Measurements from ENCODE around the gene ADCY1.

The ADCY1 gene

GRCh38 chr7:45596665-45597095 is 22.5 kb downstream of the ADCY1 start:
- Histone ChIP-seq H3K9ac (ENCODE audit: low read length) (no peak overlapping the region), H4K5ac (ENCODE audit: low read length) (no peak overlapping the region), H3K27ac (ENCODE audit: low read depth, low read length) (no peak overlapping the region), H2AK5ac (ENCODE audit: low read length) (no peak overlapping the region), H2BK120ac (ENCODE audit: low read depth, low read length) (no peak overlapping the region), H3K4me2 (ENCODE audit: low read length) (no peak overlapping the region), H3K4ac (ENCODE audit: low read depth, low read length) (no peak overlapping the region), H2BK15ac (replicated peaks; ENCODE audit: low read depth) (no peak overlapping the region), H3K18ac (ENCODE audit: low read length) (no peak overlapping the region), H3K27me3 (ENCODE audit: insufficient read depth, low read length, poor library complexity) (no peaks in the 10 kb centered on the region), H3K79me2 (ENCODE audit: control insufficient read depth, insufficient read depth, low read length) (no peaks in the 10 kb centered on the region), H2BK5ac (ENCODE audit: low read length) (no peak overlapping the region), H4K8ac (ENCODE audit: low read depth, low read length) (no peak overlapping the region), H3K23ac (ENCODE audit: low read length) (no peak overlapping the region), H3K4me1 (ENCODE audit: control insufficient read depth, low read depth, low read length) (no peaks in the 10 kb centered on the region), H3K36me3 (ENCODE audit: control insufficient read depth, insufficient read depth, low read length) (no peaks in the 10 kb centered on the region), H3K79me1 (ENCODE audit: low read length) (no peaks in the 10 kb centered on the region), H3K4me3 (ENCODE audit: low read length) (no peak overlapping the region), H3K56ac (ENCODE audit: low read length) (no peak overlapping the region)
- WGBS (ENCODE audit: extremely low coverage, insufficient coverage, low lambda C conversion rate), result no CpG with 5 or more reads among the region's 7 CpGs
- DNase-seq, result no peak

GRCh38 chr7:45597286-45597984 is 23.3 kb downstream of the ADCY1 start:
- DNase-seq, result no peak
- no peak overlapping the region for H2BK15ac ChIP-seq (replicated peaks; ENCODE audit: low read depth)
- H3K79me2 ChIP-seq (ENCODE audit: control insufficient read depth, insufficient read depth, low read length), result no peaks in the 10 kb centered on the region
- H3K4me3 ChIP-seq (ENCODE audit: low read length), result no peak overlapping the region
- WGBS (ENCODE audit: extremely low coverage, insufficient coverage, low lambda C conversion rate), result no CpG with 5 or more reads among the region's 9 CpGs
- no peak overlapping the region for H2BK5ac ChIP-seq (ENCODE audit: low read length)
- no peak overlapping the region for H3K23ac ChIP-seq (ENCODE audit: low read length)
- no peak overlapping the region for H3K27ac ChIP-seq (ENCODE audit: low read depth, low read length)
- H3K4ac ChIP-seq (ENCODE audit: low read depth, low read length), result no peak overlapping the region
- H3K9ac ChIP-seq (ENCODE audit: low read length), result no peak overlapping the region
- H4K5ac ChIP-seq (ENCODE audit: low read length), result no peak overlapping the region
- no peaks in the 10 kb centered on the region for H3K36me3 ChIP-seq (ENCODE audit: control insufficient read depth, insufficient read depth, low read length)
- no peak overlapping the region for H3K4me2 ChIP-seq (ENCODE audit: low read length)
- H3K79me1 ChIP-seq (ENCODE audit: low read length), result no peaks in the 10 kb centered on the region
- no peak overlapping the region for H2BK120ac ChIP-seq (ENCODE audit: low read depth, low read length)
- H3K4me1 ChIP-seq (ENCODE audit: control insufficient read depth, low read depth, low read length), result no peaks in the 10 kb centered on the region
- no peak overlapping the region for H2AK5ac ChIP-seq (ENCODE audit: low read length)
- H3K56ac ChIP-seq (ENCODE audit: low read length), result no peak overlapping the region
- H3K27me3 ChIP-seq (ENCODE audit: insufficient read depth, low read length, poor library complexity), result no peaks in the 10 kb centered on the region
- no peak overlapping the region for H3K18ac ChIP-seq (ENCODE audit: low read length)
- no peak overlapping the region for H4K8ac ChIP-seq (ENCODE audit: low read depth, low read length)

- H3K27me3 ChIP-seq (ENCODE audit: insufficient read depth, low read length, poor library complexity), result no peaks in the 10 kb centered on the region
- DNase-seq, result no peak
Measured at GRCh38 chr7:45598886-45599520, 24.8 kb downstream of the ADCY1 start.

GRCh38 chr7:45599851-45600706 is 25.9 kb downstream of the ADCY1 start:
- no peak overlapping the region for H3K18ac ChIP-seq (ENCODE audit: low read length)
- H3K27ac ChIP-seq (ENCODE audit: low read depth, low read length), result no peak overlapping the region
- H3K27me3 ChIP-seq (ENCODE audit: insufficient read depth, low read length, poor library complexity), result no peaks in the 10 kb centered on the region
- no peak overlapping the region for H2BK120ac ChIP-seq (ENCODE audit: low read depth, low read length)
- no peak overlapping the region for H4K5ac ChIP-seq (ENCODE audit: low read length)
- H2BK15ac ChIP-seq (replicated peaks; ENCODE audit: low read depth), result no peak overlapping the region
- no peak overlapping the region for H3K23ac ChIP-seq (ENCODE audit: low read length)
- no peak overlapping the region for H3K4me2 ChIP-seq (ENCODE audit: low read length)
- whole genome bisulfite sequencing (ENCODE audit: extremely low coverage, insufficient coverage, low lambda C conversion rate), result no CpG with 5 or more reads among the region's 10 CpGs
- no peak overlapping the region for H3K4me3 ChIP-seq (ENCODE audit: low read length)
- no peak overlapping the region for H3K9ac ChIP-seq (ENCODE audit: low read length)
- no peak overlapping the region for H2AK5ac ChIP-seq (ENCODE audit: low read length)
- H3K4ac ChIP-seq (ENCODE audit: low read depth, low read length), result no peak overlapping the region
- H4K8ac ChIP-seq (ENCODE audit: low read depth, low read length), result no peak overlapping the region
- no peaks in the 10 kb centered on the region for H3K79me2 ChIP-seq (ENCODE audit: control insufficient read depth, insufficient read depth, low read length)
- no peak overlapping the region for H3K56ac ChIP-seq (ENCODE audit: low read length)
- no peak overlapping the region for H2BK5ac ChIP-seq (ENCODE audit: low read length)
- no peak for DNase-seq
- H3K79me1 ChIP-seq (ENCODE audit: low read length), result no peaks in the 10 kb centered on the region
- H3K36me3 ChIP-seq (ENCODE audit: control insufficient read depth, insufficient read depth, low read length), result no peaks in the 10 kb centered on the region
- H3K4me1 ChIP-seq (ENCODE audit: control insufficient read depth, low read depth, low read length), result no peaks in the 10 kb centered on the region

More at GRCh38 chr7:45598886-45599520, 24.8 kb downstream of the ADCY1 start:
- Histone ChIP-seq H4K8ac (ENCODE audit: low read depth, low read length) (no peak overlapping the region), H2BK15ac (replicated peaks; ENCODE audit: low read depth) (no peak overlapping the region), H2BK120ac (ENCODE audit: low read depth, low read length) (no peak overlapping the region), H3K79me2 (ENCODE audit: control insufficient read depth, insufficient read depth, low read length) (no peaks in the 10 kb centered on the region), H3K18ac (ENCODE audit: low read length) (no peak overlapping the region), H3K27ac (ENCODE audit: low read depth, low read length) (no peak overlapping the region), H3K36me3 (ENCODE audit: control insufficient read depth, insufficient read depth, low read length) (no peaks in the 10 kb centered on the region), H3K4me3 (ENCODE audit: low read length) (no peak overlapping the region), H3K4me1 (ENCODE audit: control insufficient read depth, low read depth, low read length) (no peaks in the 10 kb centered on the region), H3K79me1 (ENCODE audit: low read length) (no peaks in the 10 kb centered on the region), H3K56ac (ENCODE audit: low read length) (no peak overlapping the region), H3K4me2 (ENCODE audit: low read length) (no peak overlapping the region), H3K23ac (ENCODE audit: low read length) (no peak overlapping the region), H2BK5ac (ENCODE audit: low read length) (no peak overlapping the region), H2AK5ac (ENCODE audit: low read length) (no peak overlapping the region), H4K5ac (ENCODE audit: low read length) (no peak overlapping the region), H3K9ac (ENCODE audit: low read length) (no peak overlapping the region), H3K4ac (ENCODE audit: low read depth, low read length) (no peak overlapping the region)
- WGBS (ENCODE audit: extremely low coverage, insufficient coverage, low lambda C conversion rate), result no CpG with 5 or more reads among the region's 14 CpGs

GRCh38 chr7:45601094-45601493 is 26.9 kb downstream of the ADCY1 start:
- Histone ChIP-seq H3K79me1 (ENCODE audit: low read length) (no peaks in the 10 kb centered on the region), H3K4me3 (ENCODE audit: low read length) (no peak overlapping the region), H3K79me2 (ENCODE audit: control insufficient read depth, insufficient read depth, low read length) (no peaks in the 10 kb centered on the region), H2BK120ac (ENCODE audit: low read depth, low read length) (no peak overlapping the region), H2BK5ac (ENCODE audit: low read length) (no peak overlapping the region), H3K18ac (ENCODE audit: low read length) (no peak overlapping the region), H3K56ac (ENCODE audit: low read length) (no peak overlapping the region), H3K4ac (ENCODE audit: low read depth, low read length) (no peak overlapping the region), H4K8ac (ENCODE audit: low read depth, low read length) (no peak overlapping the region), H3K27ac (ENCODE audit: low read depth, low read length) (no peak overlapping the region), H3K9ac (ENCODE audit: low read length) (no peak overlapping the region), H2BK15ac (replicated peaks; ENCODE audit: low read depth) (no peak overlapping the region), H3K4me1 (ENCODE audit: control insufficient read depth, low read depth, low read length) (no peaks in the 10 kb centered on the region), H3K23ac (ENCODE audit: low read length) (no peak overlapping the region), H3K4me2 (ENCODE audit: low read length) (no peak overlapping the region), H4K5ac (ENCODE audit: low read length) (no peak overlapping the region), H3K36me3 (ENCODE audit: control insufficient read depth, insufficient read depth, low read length) (no peaks in the 10 kb centered on the region), H3K27me3 (ENCODE audit: insufficient read depth, low read length, poor library complexity) (no peaks in the 10 kb centered on the region), H2AK5ac (ENCODE audit: low read length) (no peak overlapping the region)
- no CpG with 5 or more reads among the region's 4 CpGs for WGBS (ENCODE audit: extremely low coverage, insufficient coverage, low lambda C conversion rate)
- no peak for DNase-seq

All from mesendoderm (in vitro differentiated cells).